HEK293 (cell line): Measurements from ENCODE around the gene PDZD2.

Source experiments
- CTCF ChIA-PET: fragments of 350-600 bp; formaldehyde crosslinking; extraction: SDS; loops from one replicate; lab custom pipeline; 2021; ENCODE audit warnings: antibody characterized with exemption; lab: Yijun Ruan, JAX
- POLR2A ChIA-PET: fragments of 300-600 bp; formaldehyde crosslinking; extraction: SDS; loops from one replicate; lab custom pipeline; 2020; ENCODE audit warnings: antibody characterized with exemption, inconsistent platforms; lab: Yijun Ruan, JAX
- H3K27ac ChIP-seq: fragments of 200-500 bp; sonication (Bioruptor generic); 2 replicates; pipeline ENCODE4 v1.5.1; 2014; ENCODE audit warnings: low read depth, low read length, control low read depth, inconsistent platforms; ENCODE audit errors: extremely low read depth
- H3K36me3 ChIP-seq, 2 experiments: fragments of 200-500 bp in 1 of 2; sonication (Bioruptor generic) in 1 of 2; 1 replicate in 1 of 2; 2 replicates in 1 of 2; pipeline ENCODE4 v1.5.1; 2014 to 2017; ENCODE audit warnings: inconsistent platforms in 2 of 2, low read length in 2 of 2; ENCODE audit not compliant: control insufficient read depth in 2 of 2, insufficient read depth in 1 of 2
- H3K4me1 ChIP-seq: fragments of 200-500 bp; sonication (Bioruptor generic); 2 replicates; pipeline ENCODE4 v1.5.1; 2014; ENCODE audit warnings: mild to moderate bottlenecking, low read length, inconsistent platforms; ENCODE audit not compliant: control insufficient read depth, insufficient read depth
- H3K4me3 ChIP-seq: 2 replicates; pipeline ENCODE4 v1.5.1; 2011; ENCODE audit warnings: low read depth, mild to moderate bottlenecking, control low read depth, low read length, moderate library complexity
- H3K9me3 ChIP-seq: fragments of 200-500 bp; sonication (Bioruptor generic); 2 replicates; pipeline ENCODE4 v1.5.1; 2014; ENCODE audit warnings: low read depth, low read length, inconsistent platforms; ENCODE audit not compliant: control insufficient read depth, insufficient read depth
- BCL11B ChIP-seq: fragments of 450-650 bp; formaldehyde crosslinking; IDR thresholded peaks from 2 replicates; pipeline ENCODE4 v1.5.1; 2016; ENCODE audit warnings: low read depth, missing biosample characterization, missing genetic modification characterization
- KLF7 ChIP-seq: fragments of 450-650 bp; formaldehyde crosslinking; IDR thresholded peaks from 2 replicates; pipeline ENCODE4 v1.5.1; 2016; ENCODE audit warnings: missing biosample characterization, missing genetic modification characterization, borderline replicate concordance
- SCRT2 ChIP-seq: fragments of 450-650 bp; formaldehyde crosslinking; IDR thresholded peaks from 2 replicates; pipeline ENCODE4 v1.5.1; 2016; ENCODE audit warnings: missing biosample characterization, missing genetic modification characterization
- YY1 ChIP-seq: fragments of 450-650 bp; formaldehyde crosslinking; IDR thresholded peaks from 2 replicates; pipeline ENCODE4 v1.5.1; 2018; ENCODE audit warnings: missing biosample characterization, missing genetic modification characterization
- ZNF114 ChIP-seq: fragments of 450-650 bp; formaldehyde crosslinking; IDR thresholded peaks from 2 replicates; pipeline ENCODE4 v1.5.0; 2017; ENCODE audit warnings: missing biosample characterization, missing genetic modification characterization
- ZNF133 ChIP-seq: fragments of 450-650 bp; formaldehyde crosslinking; IDR thresholded peaks from 2 replicates; pipeline ENCODE4 v1.5.1; 2016; ENCODE audit warnings: missing biosample characterization, missing genetic modification characterization
- ZNF146 ChIP-seq: fragments of 450-650 bp; formaldehyde crosslinking; IDR thresholded peaks from 2 replicates; pipeline ENCODE4 v1.5.1; 2016; ENCODE audit warnings: missing biosample characterization, missing genetic modification characterization
- ZNF19 ChIP-seq: fragments of 450-650 bp; formaldehyde crosslinking; IDR thresholded peaks from 2 replicates; pipeline ENCODE4; 2016; ENCODE audit warnings: missing biosample characterization, missing genetic modification characterization, low read depth
- ZNF23 ChIP-seq: fragments of 450-650 bp; formaldehyde crosslinking; IDR thresholded peaks from 2 replicates; pipeline ENCODE4 v1.5.1; 2016; ENCODE audit warnings: missing biosample characterization, missing genetic modification characterization, borderline replicate concordance
- ZNF350 ChIP-seq: fragments of 450-650 bp; formaldehyde crosslinking; IDR thresholded peaks from 2 replicates; pipeline ENCODE4 v1.5.0; 2017; ENCODE audit warnings: missing biosample characterization, mild to moderate bottlenecking, missing genetic modification characterization
- ZNF394 ChIP-seq: fragments of 450-650 bp; formaldehyde crosslinking; IDR thresholded peaks from 2 replicates; pipeline ENCODE4 v1.5.1; 2016; ENCODE audit warnings: missing biosample characterization, missing genetic modification characterization, mild to moderate bottlenecking, moderate library complexity, borderline replicate concordance
- ZNF501 ChIP-seq: fragments of 450-650 bp; formaldehyde crosslinking; IDR thresholded peaks from 2 replicates; pipeline ENCODE4 v1.5.1; 2016; ENCODE audit warnings: missing biosample characterization, missing genetic modification characterization
- ZNF514 ChIP-seq: fragments of 450-650 bp; formaldehyde crosslinking; IDR thresholded peaks from 2 replicates; pipeline ENCODE4 v1.5.1; 2016; ENCODE audit warnings: missing biosample characterization, missing genetic modification characterization
- ZNF530 ChIP-seq: fragments of 450-650 bp; formaldehyde crosslinking; IDR thresholded peaks from 2 replicates; pipeline ENCODE4 v1.5.1; 2016; ENCODE audit warnings: low read depth, missing biosample characterization, missing genetic modification characterization
- ZNF654 ChIP-seq: fragments of 450-650 bp; formaldehyde crosslinking; IDR thresholded peaks from 2 replicates; pipeline ENCODE4 v1.5.1; 2016; ENCODE audit warnings: low read depth, missing biosample characterization, missing genetic modification characterization
- ZNF664 ChIP-seq: fragments of 450-650 bp; formaldehyde crosslinking; IDR thresholded peaks from 2 replicates; pipeline ENCODE4 v1.5.1; 2016; ENCODE audit warnings: missing biosample characterization, missing genetic modification characterization
- ZNF76 ChIP-seq: fragments of 450-650 bp; formaldehyde crosslinking; IDR thresholded peaks from 2 replicates; pipeline ENCODE4; 2016; ENCODE audit warnings: low read depth, missing biosample characterization, missing genetic modification characterization, borderline replicate concordance
- ZSCAN16 ChIP-seq: fragments of 450-650 bp; formaldehyde crosslinking; IDR thresholded peaks from 2 replicates; pipeline ENCODE4 v1.5.1; 2016; ENCODE audit warnings: missing biosample characterization, missing genetic modification characterization
- TF ChIP-seq, protein P1 (sequence below): fragments of 450-650 bp; formaldehyde crosslinking; IDR thresholded peaks from 2 replicates; pipeline ENCODE4 v1.5.1; 2017; ENCODE audit warnings: missing biosample characterization, missing genetic modification characterization
- TF ChIP-seq, protein P2 (sequence below): fragments of 450-650 bp; formaldehyde crosslinking; IDR thresholded peaks from 2 replicates; pipeline ENCODE4 v1.5.1; 2017; ENCODE audit warnings: missing biosample characterization, missing genetic modification characterization
- TF ChIP-seq, protein P3 (sequence below): fragments of 450-650 bp; formaldehyde crosslinking; IDR thresholded peaks from 2 replicates; pipeline ENCODE4 v1.5.1; 2016; ENCODE audit warnings: missing biosample characterization, missing genetic modification characterization
- TF ChIP-seq, protein P4 (sequence below): fragments of 450-650 bp; formaldehyde crosslinking; IDR thresholded peaks from 2 replicates; pipeline ENCODE4; 2016; ENCODE audit warnings: missing biosample characterization, missing genetic modification characterization
- TF ChIP-seq, protein P5 (sequence below): fragments of 450-650 bp; formaldehyde crosslinking; IDR thresholded peaks from 2 replicates; pipeline ENCODE4 v1.5.1; 2016; ENCODE audit warnings: missing biosample characterization, missing genetic modification characterization
- TF ChIP-seq, protein P6 (sequence below): fragments of 450-650 bp; formaldehyde crosslinking; conservative IDR thresholded peaks from 2 replicates; pipeline ENCODE4 v1.5.1; 2016; ENCODE audit warnings: low read depth, missing biosample characterization, missing genetic modification characterization

PDZD2 gene

DNA sequence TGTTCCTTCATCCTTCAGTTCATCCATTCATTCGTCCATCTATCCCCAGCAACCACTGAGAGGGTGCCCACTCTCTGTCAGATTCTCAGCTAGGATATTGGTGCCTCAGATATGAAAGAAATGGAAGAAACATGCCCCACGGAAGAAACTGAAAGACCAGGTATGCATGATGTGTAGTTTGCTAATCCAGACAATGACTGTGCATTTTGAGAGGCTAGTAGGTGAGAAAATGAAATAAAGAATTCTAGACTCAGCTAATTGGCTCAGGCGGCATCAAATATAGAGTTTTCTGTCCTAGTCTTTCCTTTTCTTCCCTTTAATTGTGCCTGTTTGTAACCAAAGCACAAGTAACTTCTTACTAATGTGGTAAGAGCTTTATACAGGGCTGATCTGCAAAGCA lies 104.7 kb downstream of the PDZD2 start:
- CTCF ChIA-PET = no interaction called here
- TF ChIP-seq ZNF664 (tag by site-specific recombination) (no peak), ZNF19 (no peak), SCRT2 (tag by site-specific recombination) (no peak), ZNF114 (tag by site-specific recombination) (no peak), ZNF394 (tag by site-specific recombination) (no peak), ZNF501 (tag by site-specific recombination) (no peak), KLF7 (tag by site-specific recombination) (no peak), BCL11B (tag by site-specific recombination) (no peak), YY1 (no peak), ZNF76 (tag by site-specific recombination) (no peak), ZNF23 (tag by site-specific recombination) (no peak), ZNF350 (tag by site-specific recombination) (no peak), ZNF654 (tag by site-specific recombination) (no peak), ZNF146 (tag by site-specific recombination) (no peak)
- TF ChIP-seq, protein P1, sequence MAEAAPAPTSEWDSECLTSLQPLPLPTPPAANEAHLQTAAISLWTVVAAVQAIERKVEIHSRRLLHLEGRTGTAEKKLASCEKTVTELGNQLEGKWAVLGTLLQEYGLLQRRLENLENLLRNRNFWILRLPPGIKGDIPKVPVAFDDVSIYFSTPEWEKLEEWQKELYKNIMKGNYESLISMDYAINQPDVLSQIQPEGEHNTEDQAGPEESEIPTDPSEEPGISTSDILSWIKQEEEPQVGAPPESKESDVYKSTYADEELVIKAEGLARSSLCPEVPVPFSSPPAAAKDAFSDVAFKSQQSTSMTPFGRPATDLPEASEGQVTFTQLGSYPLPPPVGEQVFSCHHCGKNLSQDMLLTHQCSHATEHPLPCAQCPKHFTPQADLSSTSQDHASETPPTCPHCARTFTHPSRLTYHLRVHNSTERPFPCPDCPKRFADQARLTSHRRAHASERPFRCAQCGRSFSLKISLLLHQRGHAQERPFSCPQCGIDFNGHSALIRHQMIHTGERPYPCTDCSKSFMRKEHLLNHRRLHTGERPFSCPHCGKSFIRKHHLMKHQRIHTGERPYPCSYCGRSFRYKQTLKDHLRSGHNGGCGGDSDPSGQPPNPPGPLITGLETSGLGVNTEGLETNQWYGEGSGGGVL = no peak
- TF ChIP-seq, protein P2, sequence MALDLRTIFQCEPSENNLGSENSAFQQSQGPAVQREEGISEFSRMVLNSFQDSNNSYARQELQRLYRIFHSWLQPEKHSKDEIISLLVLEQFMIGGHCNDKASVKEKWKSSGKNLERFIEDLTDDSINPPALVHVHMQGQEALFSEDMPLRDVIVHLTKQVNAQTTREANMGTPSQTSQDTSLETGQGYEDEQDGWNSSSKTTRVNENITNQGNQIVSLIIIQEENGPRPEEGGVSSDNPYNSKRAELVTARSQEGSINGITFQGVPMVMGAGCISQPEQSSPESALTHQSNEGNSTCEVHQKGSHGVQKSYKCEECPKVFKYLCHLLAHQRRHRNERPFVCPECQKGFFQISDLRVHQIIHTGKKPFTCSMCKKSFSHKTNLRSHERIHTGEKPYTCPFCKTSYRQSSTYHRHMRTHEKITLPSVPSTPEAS = no peak
- Histone ChIP-seq H3K4me3 (no peak overlapping the region), H3K36me3 (no peaks in the 10 kb centered on the region), H3K4me1 (no peaks in the 10 kb centered on the region), H3K9me3 (0 out of 2 replicates have a peak, but pooled peaks cover 3% of the 10 kb centered on the region), H3K27ac (no peak overlapping the region)
- POLR2A ChIA-PET = no interaction called here

DNA sequence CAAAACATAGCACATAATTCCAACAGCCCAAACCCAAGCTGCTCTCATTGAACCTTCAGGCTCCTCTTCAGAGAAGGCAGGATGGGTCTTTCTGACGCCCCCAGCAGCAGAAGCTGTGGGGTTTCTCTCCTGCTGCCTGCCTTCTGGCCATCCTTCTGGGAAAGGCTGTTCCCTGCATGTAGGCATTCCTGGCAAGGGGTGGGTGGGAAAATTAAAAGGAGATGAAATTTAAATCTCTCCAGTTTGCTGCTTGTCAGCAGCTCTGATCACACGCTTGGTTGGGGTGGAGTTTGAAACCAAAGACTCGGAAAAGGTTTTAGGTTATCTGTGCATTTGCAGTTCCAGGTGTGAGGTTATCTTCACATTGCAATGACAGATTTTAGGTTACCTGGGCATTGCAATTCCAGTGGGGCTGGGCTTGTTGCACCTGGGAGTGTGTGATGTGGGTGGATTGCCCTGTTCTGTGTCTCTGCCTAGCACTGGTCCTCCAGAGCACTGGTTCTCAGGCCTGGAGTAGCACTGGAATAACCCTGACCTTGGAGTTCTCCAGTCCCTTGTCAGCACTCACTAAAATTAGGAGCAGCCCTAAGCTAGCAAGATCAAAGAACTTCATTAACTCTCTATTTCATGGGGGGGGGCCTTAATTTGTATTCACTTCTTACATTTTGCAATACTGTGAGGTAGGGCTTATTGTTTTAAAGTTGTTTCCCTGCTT lies 109.7 kb downstream of the PDZD2 start:
- no peaks in the 10 kb centered on the region for H3K4me1 ChIP-seq
- no peak overlapping the region for H3K27ac ChIP-seq
- CTCF ChIA-PET = no interaction called here
- POLR2A ChIA-PET = no interaction called here
- no peaks in the 10 kb centered on the region for H3K36me3 ChIP-seq
- H3K4me3 ChIP-seq = no peak overlapping the region
- H3K9me3 ChIP-seq = no peaks in the 10 kb centered on the region
- TF ChIP-seq ZNF133 (tag by site-specific recombination) = no peak
- TF ChIP-seq, protein P3, sequence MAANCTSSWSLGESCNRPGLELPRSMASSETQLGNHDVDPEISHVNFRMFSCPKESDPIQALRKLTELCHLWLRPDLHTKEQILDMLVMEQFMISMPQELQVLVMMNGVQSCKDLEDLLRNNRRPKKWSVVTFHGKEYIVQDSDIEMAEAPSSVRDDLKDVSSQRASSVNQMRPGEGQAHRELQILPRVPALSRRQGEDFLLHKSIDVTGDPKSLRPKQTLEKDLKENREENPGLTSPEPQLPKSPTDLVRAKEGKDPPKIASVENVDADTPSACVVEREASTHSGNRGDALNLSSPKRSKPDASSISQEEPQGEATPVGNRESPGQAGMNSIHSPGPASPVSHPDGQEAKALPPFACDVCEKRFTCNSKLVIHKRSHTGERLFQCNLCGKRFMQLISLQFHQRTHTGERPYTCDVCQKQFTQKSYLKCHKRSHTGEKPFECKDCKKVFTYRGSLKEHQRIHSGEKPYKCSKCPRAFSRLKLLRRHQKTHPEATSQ (tag by site-specific recombination) = no peak
- TF ChIP-seq YY1 = no peak
- no peak for TF ChIP-seq ZNF530 (tag by site-specific recombination)
- TF ChIP-seq ZSCAN16 (tag by site-specific recombination) = no peak
- TF ChIP-seq, protein P4, sequence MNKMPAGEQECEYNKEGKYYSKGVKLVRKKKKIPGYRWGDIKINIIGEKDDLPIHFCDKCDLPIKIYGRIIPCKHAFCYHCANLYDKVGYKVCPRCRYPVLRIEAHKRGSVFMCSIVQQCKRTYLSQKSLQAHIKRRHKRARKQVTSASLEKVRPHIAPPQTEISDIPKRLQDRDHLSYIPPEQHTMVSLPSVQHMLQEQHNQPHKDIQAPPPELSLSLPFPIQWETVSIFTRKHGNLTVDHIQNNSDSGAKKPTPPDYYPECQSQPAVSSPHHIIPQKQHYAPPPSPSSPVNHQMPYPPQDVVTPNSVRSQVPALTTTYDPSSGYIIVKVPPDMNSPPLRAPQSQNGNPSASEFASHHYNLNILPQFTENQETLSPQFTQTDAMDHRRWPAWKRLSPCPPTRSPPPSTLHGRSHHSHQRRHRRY (tag by site-specific recombination) = no peak
- TF ChIP-seq, protein P5, sequence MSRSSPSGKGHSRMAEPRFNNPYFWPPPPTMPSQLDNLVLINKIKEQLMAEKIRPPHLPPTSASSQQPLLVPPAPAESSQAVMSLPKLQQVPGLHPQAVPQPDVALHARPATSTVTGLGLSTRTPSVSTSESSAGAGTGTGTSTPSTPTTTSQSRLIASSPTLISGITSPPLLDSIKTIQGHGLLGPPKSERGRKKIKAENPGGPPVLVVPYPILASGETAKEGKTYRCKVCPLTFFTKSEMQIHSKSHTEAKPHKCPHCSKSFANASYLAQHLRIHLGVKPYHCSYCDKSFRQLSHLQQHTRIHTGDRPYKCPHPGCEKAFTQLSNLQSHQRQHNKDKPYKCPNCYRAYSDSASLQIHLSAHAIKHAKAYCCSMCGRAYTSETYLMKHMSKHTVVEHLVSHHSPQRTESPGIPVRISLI (tag by site-specific recombination) = no peak
- TF ChIP-seq, protein P6, sequence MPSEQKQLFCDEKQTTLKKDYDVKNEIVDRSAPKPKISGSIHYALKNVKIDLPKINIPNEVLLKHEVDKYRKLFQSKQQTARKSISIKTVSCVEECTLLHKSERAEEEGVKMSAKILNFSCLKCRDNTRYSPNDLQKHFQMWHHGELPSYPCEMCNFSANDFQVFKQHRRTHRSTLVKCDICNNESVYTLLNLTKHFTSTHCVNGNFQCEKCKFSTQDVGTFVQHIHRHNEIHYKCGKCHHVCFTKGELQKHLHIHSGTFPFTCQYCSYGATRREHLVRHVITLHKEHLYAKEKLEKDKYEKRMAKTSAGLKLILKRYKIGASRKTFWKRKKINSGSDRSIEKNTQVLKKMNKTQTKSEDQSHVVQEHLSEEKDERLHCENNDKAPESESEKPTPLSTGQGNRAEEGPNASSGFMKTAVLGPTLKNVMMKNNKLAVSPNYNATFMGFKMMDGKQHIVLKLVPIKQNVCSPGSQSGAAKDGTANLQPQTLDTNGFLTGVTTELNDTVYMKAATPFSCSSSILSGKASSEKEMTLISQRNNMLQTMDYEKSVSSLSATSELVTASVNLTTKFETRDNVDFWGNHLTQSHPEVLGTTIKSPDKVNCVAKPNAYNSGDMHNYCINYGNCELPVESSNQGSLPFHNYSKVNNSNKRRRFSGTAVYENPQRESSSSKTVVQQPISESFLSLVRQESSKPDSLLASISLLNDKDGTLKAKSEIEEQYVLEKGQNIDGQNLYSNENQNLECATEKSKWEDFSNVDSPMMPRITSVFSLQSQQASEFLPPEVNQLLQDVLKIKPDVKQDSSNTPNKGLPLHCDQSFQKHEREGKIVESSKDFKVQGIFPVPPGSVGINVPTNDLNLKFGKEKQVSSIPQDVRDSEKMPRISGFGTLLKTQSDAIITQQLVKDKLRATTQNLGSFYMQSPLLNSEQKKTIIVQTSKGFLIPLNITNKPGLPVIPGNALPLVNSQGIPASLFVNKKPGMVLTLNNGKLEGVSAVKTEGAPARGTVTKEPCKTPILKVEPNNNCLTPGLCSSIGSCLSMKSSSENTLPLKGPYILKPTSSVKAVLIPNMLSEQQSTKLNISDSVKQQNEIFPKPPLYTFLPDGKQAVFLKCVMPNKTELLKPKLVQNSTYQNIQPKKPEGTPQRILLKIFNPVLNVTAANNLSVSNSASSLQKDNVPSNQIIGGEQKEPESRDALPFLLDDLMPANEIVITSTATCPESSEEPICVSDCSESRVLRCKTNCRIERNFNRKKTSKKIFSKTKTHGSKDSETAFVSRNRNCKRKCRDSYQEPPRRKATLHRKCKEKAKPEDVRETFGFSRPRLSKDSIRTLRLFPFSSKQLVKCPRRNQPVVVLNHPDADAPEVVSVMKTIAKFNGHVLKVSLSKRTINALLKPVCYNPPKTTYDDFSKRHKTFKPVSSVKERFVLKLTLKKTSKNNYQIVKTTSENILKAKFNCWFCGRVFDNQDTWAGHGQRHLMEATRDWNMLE = no peak
- no peak for TF ChIP-seq ZNF514 (tag by site-specific recombination)
